ENCODE measurements around the gene PTGR3.

Gene PTGR3

GRCh38 chr18:75170022-75170789, 38.7 kb downstream of the PTGR3 start:
- DNase-seq (ENCODE audit: low read depth in 2 of 2) = no peak

- DNase-seq (ENCODE audit: low read depth in 2 of 2) = no peak
These were observed 39.5 kb downstream of the PTGR3 start for GRCh38 chr18:75169411-75169810.

- DNase-seq (ENCODE audit: low read depth in 2 of 2) = no peak
These were observed 40.3 kb downstream of the PTGR3 start for GRCh38 chr18:75168619-75169018.

- no peak for DNase-seq (ENCODE audit: low read depth in 2 of 2)
These were observed 41.0 kb downstream of the PTGR3 start for GRCh38 chr18:75167759-75168618.

GRCh38 chr18:75167137-75167536, 41.8 kb downstream of the PTGR3 start:
- DNase-seq (ENCODE audit: low read depth in 2 of 2) = no peak

- DNase-seq (ENCODE audit: low read depth in 2 of 2) = no peak
These were observed 43.0 kb downstream of the PTGR3 start for GRCh38 chr18:75165926-75166325.

GRCh38 chr18:75164479-75164878, 44.5 kb downstream of the PTGR3 start:
- DNase-seq (ENCODE audit: low read depth in 2 of 2) = no peak

- no peak for DNase-seq (ENCODE audit: low read depth in 2 of 2)
These were observed 45.2 kb downstream of the PTGR3 start for GRCh38 chr18:75163736-75164135.

- DNase-seq (ENCODE audit: low read depth in 2 of 2) = no peak
These were observed 46.0 kb downstream of the PTGR3 start for GRCh38 chr18:75162978-75163377.

GRCh38 chr18:75162467-75162866, 46.5 kb downstream of the PTGR3 start:
- DNase-seq (ENCODE audit: low read depth in 2 of 2) = no peak

GRCh38 chr18:75161256-75162028, 47.5 kb downstream of the PTGR3 start:
- DNase-seq (ENCODE audit: low read depth in 2 of 2) = no peak

- DNase-seq (ENCODE audit: low read depth in 2 of 2) = no peak
These were observed 48.6 kb downstream of the PTGR3 start for GRCh38 chr18:75160364-75160763.

- DNase-seq (ENCODE audit: low read depth in 2 of 2) = no peak
These were observed 49.1 kb downstream of the PTGR3 start for GRCh38 chr18:75159646-75160356.

GRCh38 chr18:75159238-75159518, 49.8 kb downstream of the PTGR3 start:
- no peak for DNase-seq (ENCODE audit: low read depth in 2 of 2)
